ENCODE measurements around the gene PRDM12.

Gene PRDM12

GRCh38 chr9:130689937-130690700, 25.7 kb downstream of the PRDM12 start:
- DNase-seq (ENCODE audit: low read depth in 2 of 2): no peak

GRCh38 chr9:130692321-130692720, 27.9 kb downstream of the PRDM12 start:
- no peak for DNase-seq (ENCODE audit: low read depth in 2 of 2)

GRCh38 chr9:130693101-130693425, 28.7 kb downstream of the PRDM12 start:
- no peak for DNase-seq (ENCODE audit: low read depth in 2 of 2)

GRCh38 chr9:130693426-130694191, 29.2 kb downstream of the PRDM12 start, which contains the start of gene EXOSC2:
Gene EXOSC2 (plus strand): TSS chr9:130693780. CDS start chr9:130693792, 12 bp downstream.
- peak; percentile 97 to 98 for DNase-seq (ENCODE audit: low read depth in 2 of 2)

- no peak for DNase-seq (ENCODE audit: low read depth in 2 of 2)
These were observed 29.8 kb downstream of the PRDM12 start for GRCh38 chr9:130694205-130694604.

GRCh38 chr9:130696139-130696650, 31.8 kb downstream of the PRDM12 start:
- no peak for DNase-seq (ENCODE audit: low read depth in 2 of 2)

GRCh38 chr9:130696996-130697395, 32.6 kb downstream of the PRDM12 start:
- DNase-seq (ENCODE audit: low read depth in 2 of 2): no peak

- no peak for DNase-seq (ENCODE audit: low read depth in 2 of 2)
These were observed 34.1 kb downstream of the PRDM12 start for GRCh38 chr9:130698514-130698913.

GRCh38 chr9:130699047-130699446, 34.7 kb downstream of the PRDM12 start:
- no peak for DNase-seq (ENCODE audit: low read depth in 2 of 2)

- DNase-seq (ENCODE audit: low read depth in 2 of 2): peak; percentile 28 to 38
These were observed 36.9 kb downstream of the PRDM12 start for GRCh38 chr9:130701059-130702022.

- DNase-seq (ENCODE audit: low read depth in 2 of 2): no peak
These were observed 39.1 kb downstream of the PRDM12 start for GRCh38 chr9:130703501-130703900.

- DNase-seq (ENCODE audit: low read depth in 2 of 2): peak; percentile 48 to 55
These were observed 43.0 kb downstream of the PRDM12 start for GRCh38 chr9:130707225-130707976.

- no peak for DNase-seq (ENCODE audit: low read depth in 2 of 2)
These were observed 46.5 kb downstream of the PRDM12 start for GRCh38 chr9:130710822-130711352.

- DNase-seq (ENCODE audit: low read depth in 2 of 2): no peak
These were observed 47.1 kb downstream of the PRDM12 start for GRCh38 chr9:130711469-130711868.

- DNase-seq (ENCODE audit: low read depth in 2 of 2): peak; percentile 94
These were observed 48.3 kb downstream of the PRDM12 start for GRCh38 chr9:130712564-130713285.

GRCh38 chr9:130713286-130713960, 49.0 kb downstream of the PRDM12 start:
- DNase-seq (ENCODE audit: low read depth in 2 of 2): no peak

- no peak for DNase-seq (ENCODE audit: low read depth in 2 of 2)
These were observed 50.3 kb downstream of the PRDM12 start for GRCh38 chr9:130714586-130715110.

- no peak for DNase-seq (ENCODE audit: low read depth in 2 of 2)
These were observed 50.9 kb downstream of the PRDM12 start for GRCh38 chr9:130715270-130715669.

GRCh38 chr9:130718562-130718961, 54.2 kb downstream of the PRDM12 start:
- DNase-seq (ENCODE audit: low read depth in 2 of 2): no peak
